GM12801 (cell line): Measurements from ENCODE around the gene DHCR24.

ENCODE experiments used
- TF ChIP-seq, protein P1 (sequence below): IDR thresholded peaks from one replicate; pipeline ENCODE4 v1.5.1; 2011; ENCODE audit warnings: control low read depth; ENCODE audit not compliant: insufficient read length; ENCODE audit errors: extremely low read depth

The DHCR24 gene

GRCh38 chr1:54894271-54894670 lies 7.3 kb upstream of the DHCR24 start:
- TF ChIP-seq, protein P1, sequence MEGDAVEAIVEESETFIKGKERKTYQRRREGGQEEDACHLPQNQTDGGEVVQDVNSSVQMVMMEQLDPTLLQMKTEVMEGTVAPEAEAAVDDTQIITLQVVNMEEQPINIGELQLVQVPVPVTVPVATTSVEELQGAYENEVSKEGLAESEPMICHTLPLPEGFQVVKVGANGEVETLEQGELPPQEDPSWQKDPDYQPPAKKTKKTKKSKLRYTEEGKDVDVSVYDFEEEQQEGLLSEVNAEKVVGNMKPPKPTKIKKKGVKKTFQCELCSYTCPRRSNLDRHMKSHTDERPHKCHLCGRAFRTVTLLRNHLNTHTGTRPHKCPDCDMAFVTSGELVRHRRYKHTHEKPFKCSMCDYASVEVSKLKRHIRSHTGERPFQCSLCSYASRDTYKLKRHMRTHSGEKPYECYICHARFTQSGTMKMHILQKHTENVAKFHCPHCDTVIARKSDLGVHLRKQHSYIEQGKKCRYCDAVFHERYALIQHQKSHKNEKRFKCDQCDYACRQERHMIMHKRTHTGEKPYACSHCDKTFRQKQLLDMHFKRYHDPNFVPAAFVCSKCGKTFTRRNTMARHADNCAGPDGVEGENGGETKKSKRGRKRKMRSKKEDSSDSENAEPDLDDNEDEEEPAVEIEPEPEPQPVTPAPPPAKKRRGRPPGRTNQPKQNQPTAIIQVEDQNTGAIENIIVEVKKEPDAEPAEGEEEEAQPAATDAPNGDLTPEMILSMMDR: no peak

GRCh38 chr1:54892586-54892985 lies 5.6 kb upstream of the DHCR24 start:
- TF ChIP-seq, protein P1: no peak

DNA sequence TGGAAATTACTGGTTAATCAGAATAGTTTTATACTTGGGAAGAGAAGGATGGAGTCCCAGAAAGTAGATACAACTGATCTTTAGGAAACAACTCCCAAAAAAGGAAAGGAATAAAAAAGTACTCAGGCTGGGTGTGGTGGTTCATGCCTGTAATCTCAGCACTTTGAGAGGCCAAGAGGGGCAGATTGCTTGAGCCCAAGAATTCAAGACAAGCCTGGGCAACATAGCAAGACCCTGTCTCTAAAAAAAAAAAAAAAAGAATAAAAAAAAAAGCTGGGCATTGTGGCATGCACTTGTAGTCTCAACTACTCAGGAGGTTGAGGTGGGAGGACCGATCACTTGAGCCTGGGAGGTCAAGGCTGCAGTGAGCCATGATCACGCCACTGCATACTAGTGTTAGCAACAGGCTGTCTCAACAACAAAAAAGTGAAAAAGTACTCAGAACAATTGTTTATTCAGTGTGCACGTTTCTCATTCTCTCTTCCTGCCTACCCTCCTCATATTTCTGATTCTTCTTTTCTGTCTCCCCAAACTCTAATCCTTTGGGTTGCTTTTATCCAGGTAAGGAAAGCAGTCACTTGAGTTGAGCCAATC lies 2.2 kb upstream of the DHCR24 start:
- TF ChIP-seq, protein P1: no peak

DNA sequence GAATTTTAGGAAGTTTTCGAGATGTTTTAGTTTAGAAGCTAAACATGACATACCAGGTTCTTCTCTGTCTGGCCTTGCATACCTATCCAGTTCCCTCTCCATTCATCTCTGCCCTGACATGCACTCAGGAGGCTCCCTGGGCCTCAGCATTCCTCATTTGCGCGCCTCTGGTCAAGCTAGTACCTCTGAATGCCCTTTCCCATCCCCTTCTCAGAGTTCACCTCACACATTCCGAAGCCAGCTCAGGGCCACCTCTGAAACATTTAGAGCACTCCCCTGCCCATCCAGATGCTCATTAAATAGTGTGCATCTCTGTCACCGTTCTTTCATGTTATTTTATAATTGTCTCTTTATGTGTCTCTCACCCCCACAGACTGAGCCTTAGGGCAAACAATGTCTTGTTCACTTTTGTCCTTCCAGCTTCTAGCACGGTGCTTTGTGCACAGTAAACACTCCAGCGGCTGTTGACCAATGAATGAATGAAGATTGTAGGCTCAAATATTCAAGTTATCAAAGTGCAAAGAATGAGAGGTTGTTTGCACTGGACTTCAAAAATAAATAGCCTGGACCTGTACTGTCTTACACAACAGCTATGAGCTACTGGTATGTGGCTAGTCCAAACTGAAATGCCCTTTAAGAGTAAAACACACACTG lies 1.2 kb upstream of the DHCR24 start:
- TF ChIP-seq, protein P1: no peak

GRCh38 chr1:54887665-54888071 lies 673 bp upstream of the DHCR24 start:
- TF ChIP-seq, protein P1: no peak

- TF ChIP-seq, protein P1: no peak
Observed at GRCh38 chr1:54885807-54886723, 930 bp downstream of the DHCR24 start.

DNA sequence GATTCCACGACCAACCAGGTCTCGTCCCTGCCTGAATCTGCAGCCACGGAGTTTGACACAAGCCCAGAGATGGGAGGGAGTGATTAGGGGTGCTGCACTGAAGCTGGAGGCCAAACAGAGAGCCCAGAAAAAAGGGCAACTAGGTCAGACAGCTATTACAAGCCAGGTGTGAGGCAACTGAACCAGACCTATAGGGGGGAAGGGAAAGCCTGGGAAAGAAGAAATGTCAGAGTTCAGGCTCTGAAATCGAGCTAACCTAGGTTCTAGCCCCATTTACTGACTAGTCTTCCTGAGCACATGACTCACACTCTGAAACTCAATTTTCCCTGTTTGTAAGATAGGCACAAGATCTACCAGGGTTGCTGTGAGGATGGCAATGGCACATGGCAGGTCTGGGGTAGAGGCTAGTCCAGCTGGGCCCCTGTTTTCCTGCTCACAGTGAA lies 1.7 kb downstream of the DHCR24 start:
- TF ChIP-seq, protein P1: no peak
